GM18511 (cell line): ENCODE measurements around the gene GATC.
"Not testable (repeated sequence)": the region's sequence is repeated elsewhere in the genome, so short reads cannot be mapped to it uniquely, and the experiment has no call there.

Source experiments
- ATAC-seq: cut with Tn5 transposase; IDR thresholded peaks from one replicate; pipeline ENCODE4 v1.9.1; 2021; ENCODE audit warnings: mild to moderate bottlenecking, moderate library complexity; ENCODE audit not compliant: unreplicated experiment

Gene GATC

DNA sequence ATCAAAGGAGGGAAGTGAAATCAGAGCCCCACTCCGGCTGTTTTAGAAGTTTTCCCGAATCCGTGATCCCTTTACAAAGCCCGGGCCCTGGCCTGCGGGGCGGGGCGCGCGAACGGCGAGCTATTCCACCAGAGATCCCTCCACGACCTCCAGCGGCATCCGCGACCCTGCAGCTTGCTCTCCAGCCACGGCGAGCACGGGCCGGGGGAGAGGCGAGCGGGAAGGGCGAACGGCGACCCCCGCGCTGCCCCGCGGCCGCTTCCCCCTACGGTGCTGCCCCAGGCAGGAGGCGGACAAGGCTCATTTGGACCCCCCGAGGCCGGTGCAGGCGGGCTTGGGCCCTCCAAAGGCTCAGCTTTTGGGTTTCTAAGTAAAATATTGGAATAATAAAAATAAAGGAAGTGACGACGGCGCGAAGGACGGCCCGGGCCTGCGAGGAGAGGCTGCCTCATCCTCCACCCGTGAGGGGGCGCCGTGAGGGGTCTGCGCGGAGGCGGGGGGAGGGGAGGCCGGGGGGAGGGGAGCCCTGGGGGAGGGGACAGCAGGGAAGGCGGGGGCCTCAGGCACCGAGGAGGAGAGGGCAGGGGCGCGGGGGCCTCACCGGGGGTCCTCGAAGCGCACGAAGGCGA lies 22.7 kb downstream of the GATC start:
- ATAC-seq, result peak; percentile 34

DNA sequence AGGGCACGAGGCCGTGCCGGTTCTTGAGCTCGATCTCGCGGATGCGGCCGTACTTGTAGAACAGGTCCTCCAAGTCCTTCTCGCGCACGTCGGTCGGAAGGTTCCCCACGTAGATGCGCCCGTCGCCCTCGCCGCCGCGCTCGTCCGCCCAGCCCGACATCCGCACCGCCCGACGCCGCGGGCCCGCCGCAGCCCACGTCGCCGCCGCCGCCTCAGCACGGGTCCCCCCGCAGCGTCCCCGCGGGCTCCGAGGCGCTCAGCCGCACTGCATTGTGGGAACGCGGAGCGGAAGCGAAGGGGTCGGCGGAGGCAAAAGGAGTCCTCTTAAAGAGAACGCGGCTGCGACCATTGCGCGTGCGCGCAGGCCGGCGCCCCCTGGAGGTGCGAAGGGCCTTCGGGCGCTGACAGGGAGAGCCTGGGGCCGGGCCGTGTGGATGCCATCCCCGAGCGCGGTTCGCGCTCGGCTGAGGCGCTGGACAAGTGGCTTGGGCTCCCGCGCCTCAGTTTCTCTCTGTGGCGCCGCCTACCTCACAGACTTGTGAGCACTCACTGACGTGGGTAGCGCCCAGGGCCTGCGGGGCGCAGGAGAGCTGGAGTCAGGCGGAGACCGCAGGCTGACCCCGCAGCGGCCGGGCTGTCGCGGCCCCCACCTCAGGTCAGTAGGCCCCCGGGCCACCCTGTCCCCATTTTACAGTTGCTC lies 23.4 kb downstream of the GATC start, which contains the start of gene SRSF9:
TSS of gene SRSF9 (minus strand) at position 299 of the 700 bp plus-strand sequence. CDS start at position 160, 139 bp downstream.
- peak; percentile 92 for ATAC-seq

DNA sequence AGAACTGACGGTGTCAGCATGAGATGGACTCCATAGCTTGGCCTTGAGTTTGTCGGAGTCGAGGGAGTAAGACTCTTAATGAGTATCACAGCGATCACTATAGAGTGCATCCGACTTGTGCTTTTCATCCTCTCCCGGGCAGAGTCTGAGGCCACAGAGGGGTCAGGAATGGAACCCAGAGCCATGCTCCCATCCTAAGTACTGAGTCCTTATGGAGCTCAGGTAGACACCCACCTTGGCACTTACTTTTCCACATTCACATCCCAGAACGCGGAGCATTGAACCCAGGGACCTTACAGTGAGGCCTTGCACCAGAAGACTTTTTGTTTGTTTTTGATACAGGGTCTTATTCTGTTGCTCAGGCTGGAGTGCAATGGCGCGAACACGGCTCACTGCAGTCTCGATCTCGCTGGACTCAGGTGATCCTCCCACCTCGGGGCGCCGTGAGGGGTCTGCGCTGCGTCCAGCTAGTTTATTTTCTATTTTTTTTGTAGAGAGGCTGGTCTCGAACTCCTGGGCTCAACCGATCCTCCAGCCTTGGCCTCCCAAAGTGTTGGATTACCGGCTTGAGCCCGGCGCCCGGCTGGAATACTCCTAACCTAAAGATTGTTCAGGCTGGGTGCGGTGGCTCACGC lies 24.0 kb downstream of the GATC start:
- ATAC-seq, result peak; percentile 14

DNA sequence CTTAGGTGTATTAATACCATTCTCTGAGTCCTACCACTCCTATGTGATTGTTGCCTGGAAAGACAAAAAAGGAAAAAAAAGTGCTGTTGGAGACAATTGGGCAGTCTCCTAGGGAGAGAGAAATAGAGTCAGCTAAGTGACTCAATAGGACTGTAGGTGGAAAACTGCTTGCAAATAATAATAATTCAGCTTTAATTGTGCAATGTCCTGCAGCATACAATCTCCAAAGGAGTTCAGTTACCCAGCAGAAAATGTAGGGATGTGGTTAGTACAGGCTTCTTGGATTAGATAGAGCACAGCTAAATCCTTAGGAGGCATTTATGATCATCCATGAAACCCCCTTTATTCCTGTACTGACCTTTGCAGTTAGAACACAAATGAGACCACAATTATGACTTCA lies 26.3 kb downstream of the GATC start:
- ATAC-seq, result no peak

DNA sequence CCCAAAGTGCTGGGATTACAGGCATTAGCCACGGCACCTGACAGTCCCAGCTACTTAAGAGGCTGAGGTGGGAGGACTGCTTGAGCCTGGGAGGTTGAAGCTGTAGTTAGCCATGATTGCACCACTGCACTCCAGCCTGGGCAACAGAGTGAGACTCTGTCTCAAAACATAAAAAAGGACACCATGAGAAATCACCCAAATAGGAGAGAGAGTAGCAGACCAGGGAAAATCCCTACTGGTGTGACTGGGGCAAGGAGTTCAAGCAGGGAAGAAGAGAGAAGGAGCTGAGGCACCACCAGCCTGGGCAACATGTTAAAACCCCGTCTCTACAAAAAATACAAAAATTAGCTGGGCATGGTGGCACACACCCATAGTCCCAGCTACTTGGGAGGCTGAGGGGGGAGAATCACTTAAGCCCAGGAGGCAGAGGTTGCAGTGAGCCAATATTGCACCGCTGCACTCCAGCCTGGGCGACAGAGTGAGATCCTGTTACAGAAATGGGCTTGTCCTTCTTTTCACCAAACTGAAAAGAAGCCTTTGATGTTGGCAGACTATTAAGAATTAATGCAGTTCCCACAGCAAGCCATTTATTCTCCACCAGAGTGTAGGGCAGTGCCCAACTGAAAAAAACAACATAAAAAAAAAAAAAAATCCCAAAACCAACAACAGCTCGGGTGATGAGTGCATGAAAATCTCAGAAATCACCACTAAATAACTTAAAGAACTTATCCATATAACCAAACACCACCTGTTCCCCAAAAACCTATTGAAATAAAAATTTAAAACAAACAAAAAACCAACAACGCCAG lies 27.8 kb downstream of the GATC start:
- no peak for ATAC-seq

DNA sequence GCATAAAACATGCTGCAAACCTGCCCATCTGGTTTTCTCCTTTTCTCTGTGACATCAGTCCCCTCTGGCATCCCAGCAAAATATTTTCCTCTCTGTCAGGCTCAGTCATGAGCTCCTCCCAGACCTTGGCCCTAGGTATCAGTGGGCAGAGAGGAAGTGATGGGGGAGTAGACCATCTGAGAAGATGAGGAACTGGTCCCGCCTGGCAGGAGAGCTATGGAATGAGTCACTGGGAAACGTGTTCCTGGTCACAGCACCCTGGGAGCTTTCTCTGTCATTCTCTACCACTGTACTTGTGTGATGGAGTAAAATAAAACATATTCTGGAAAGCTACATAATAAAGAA lies 28.3 kb downstream of the GATC start:
- ATAC-seq, result no peak

DNA sequence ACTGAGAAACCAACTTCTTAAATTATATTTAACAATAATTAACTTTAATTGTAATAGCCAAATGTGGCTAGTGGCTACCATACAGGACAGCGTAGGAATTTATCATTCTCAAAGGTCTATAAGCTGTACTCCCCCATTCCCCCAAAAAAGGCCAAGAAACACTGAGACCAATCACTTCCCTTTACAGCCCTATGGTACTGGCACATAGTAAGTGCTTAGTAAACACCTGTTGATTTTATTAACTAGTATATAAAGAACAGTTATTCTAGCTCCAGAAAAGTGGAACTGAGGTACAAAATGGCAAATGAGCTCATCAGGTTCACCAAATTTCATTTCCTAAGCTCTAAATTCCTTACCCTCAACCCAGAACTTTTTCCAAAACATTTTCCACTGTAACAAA lies 29.4 kb downstream of the GATC start:
- no peak for ATAC-seq

DNA sequence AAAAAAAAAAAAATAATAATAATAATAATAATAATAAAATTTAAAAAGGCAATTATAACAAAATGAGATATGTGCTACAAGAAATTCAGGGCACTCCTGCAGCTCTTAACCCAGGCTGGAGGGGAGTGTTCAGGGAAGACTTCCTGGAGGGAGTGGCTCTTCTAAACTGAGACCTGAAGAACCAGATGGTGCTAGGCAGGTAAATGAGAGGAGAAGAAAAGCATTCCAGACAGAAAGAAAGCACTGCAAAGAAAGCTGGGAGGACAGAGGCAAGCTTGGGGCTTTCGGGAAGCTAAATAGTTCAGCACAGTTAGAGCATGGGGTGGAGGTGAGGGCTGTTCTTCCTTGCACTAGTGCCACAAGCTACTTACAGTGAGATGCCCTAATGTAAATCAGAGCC lies 33.2 kb downstream of the GATC start:
- no peak for ATAC-seq

DNA sequence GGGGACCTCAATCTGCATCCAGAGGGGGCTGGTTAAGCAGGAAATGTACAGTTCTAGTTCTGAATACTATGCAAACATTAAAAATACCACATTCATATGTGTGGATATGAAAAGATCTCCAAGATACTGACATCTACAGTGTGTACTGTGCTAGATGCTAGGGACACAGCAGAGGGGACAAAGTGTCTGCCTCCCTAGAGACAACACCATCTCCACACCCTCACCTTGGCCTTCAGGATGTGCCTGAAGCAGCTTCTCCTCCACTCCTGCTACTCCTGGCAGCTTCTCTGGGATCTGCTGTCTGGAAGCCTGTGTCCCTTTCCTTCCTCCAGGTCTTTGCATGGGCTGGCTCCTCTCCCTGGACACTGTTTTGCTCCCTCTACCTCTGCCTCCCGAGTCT lies 34.0 kb downstream of the GATC start:
- no peak for ATAC-seq

DNA sequence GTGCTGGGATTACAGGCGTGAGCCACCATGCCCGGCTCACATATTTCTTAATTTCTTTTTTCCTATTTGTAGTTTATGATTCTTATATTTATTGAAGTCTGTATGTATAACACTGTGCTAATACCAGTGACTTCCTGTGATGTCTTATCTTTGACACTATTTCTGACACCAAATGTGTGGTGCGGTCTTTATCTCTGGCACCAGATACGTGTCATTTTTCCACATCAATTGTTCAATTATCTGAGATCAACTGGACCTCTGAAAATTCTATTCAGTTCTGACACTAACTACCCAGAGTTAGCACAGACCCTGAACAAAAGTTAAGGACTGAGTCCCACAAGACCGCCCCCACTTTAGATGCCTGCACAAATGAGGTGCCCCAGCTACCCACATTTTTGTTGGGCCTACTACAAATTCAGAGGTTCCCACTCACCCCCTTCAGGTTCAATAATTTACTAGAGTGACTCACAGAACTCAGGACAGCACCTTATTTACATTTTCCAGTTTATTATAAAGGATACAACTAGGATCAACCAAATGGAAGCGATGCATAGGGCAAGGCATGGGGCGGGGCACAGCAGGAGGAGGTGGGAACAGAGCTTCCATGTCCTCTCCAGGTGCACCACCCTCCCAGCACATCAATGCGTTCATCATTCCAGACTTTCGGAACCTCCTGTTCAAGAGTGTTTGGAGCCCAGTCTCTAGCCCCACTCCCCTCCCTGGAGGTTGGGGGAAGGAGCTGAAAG lies 35.0 kb downstream of the GATC start:
- ATAC-seq, result no peak

DNA sequence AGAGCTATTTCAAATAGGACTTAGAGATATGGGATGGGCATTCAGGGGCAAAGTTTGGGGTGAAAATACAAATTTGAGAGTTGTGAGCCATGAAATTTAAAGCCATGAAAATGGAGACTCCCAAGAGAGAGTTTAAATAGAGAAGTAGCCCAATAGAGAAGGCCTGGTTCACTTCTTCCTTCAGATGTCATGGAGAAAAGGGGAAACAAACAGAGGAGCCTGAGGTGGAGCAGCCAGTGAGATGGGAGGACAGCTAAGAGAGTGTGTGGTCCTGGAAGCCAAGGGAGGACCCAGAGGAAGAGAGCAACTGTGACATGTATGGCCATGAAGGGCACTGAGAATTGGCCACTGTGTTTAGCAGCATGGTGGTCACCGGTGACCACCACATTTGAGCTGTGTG lies 37.4 kb downstream of the GATC start:
- no peak for ATAC-seq

DNA sequence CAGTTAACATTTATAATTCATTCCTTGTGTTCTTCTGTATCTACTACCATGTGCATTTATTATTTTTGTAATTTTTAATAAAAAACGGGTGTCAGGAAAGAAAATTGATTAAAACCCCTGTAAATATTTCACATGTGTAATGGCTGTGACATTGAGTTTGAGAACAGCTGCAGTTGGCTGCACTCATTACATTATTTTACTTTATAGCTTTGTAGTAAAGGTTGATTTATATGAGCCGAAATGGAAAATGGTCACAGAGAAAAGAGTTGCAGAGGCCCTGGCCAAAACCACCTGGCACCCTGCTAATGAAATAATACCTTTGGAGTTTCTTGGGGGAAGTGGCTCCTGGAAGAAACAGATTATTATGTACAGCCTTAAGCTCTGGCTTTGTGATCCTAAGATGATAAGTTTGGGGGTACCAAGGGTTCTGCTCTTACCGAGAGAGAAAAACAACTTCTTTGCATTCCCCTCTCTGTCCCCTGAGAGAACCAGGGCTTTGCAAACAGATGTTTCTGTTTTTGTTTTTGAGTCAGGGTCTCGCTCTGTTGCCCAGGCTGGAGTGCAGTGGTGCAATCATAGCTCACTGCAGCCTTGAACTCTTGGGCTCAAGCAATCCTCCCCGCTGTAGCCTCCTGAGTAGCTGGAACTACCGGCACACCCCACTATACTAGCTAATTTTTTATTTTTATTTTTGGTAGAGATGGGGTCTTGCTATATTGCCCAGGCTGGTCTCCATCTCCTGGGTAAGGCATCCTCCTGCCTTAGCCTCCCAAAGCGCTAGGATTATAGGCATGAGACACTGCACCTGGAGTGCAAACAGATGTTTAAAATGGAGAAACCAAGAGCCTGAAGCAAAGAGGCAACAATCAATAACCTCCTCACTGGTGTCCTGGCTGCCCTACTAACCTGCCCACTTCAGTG lies 40.0 kb downstream of the GATC start:
- ATAC-seq, result no peak

DNA sequence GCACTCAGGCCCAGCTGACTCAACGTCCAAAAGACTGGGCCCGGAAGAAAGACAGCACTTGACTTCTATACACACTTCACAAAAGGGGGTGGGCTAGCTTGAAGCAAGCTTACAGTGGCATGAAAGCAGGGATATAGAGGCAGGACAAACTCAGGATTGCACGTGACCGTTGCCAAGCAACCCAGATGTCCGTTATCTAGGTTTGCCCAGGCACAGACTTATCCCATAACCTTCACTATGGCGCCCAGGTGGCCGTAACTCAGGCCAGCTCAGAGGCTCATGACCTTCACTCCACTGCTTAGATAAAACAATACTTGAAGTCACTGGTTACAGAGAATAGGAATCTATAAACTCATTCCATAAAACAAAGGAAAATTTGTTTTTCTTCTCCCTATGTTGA lies 41.3 kb downstream of the GATC start:
- not testable (repeated sequence) for ATAC-seq

DNA sequence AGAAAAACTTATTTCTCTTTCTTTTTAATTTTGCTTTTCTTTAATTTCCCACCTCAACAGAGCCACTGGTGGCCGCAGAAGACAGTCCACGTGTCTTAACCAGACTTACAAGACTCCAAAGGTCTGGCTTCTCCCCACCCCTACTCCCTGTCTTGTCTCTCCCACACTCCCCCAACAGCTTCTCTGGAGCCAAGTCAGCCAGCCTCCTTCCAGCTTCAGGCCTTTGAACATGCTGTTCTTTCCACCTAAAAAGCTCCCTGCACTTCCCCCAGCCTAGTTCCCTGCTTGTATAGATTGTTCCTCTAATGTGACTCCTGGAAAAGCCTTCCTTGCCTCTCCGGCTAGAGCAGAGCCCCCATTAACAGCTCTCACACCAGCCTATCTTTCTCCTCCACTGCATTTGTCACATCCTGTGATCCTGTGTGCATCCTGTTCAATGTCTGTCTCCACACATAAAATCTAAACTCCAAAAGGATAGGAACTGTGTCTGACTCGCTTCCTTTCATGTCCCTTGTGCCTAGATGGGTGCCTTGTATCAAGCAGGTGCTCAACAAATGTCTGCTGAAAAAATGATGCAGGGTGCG lies 41.9 kb downstream of the GATC start:
- no peak for ATAC-seq

DNA sequence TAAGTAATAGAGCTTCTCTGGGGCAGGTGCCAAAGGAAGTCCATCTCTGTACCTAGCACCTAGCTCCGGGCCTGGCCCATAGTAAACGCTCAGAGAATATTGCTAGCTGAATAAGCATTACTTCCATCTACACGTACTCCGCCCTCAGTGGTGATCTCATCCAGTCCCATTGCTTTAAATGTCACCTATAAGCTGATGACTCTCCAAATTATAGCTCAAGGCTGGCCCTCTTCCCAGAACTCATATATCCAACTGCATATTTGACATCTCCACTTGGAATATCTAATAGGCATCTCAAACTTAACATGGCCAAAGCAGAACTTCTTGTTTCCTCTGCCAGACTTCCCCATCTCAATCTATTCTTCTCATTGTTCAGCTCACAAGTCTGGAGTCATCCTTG lies 42.8 kb downstream of the GATC start:
- ATAC-seq, result no peak

DNA sequence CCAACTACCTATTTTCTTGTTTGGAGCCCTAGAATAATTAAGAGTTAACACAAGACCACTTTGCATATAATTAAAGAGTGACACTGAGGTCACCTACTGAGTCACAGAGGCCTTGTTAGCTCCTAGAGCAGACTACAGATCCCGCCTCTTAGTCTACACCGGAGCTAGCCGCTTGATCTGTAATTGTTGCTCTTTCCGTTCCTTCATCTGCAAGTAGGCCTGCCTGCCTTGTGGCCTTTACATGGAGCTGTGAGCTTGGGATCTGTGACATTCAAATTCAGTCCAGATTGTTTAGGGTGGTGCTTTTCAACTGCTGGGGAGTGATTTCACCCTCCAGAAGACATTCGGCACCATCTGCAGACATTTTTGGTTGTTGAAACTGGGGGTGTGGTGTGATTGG lies 44.1 kb downstream of the GATC start:
- no peak for ATAC-seq

DNA sequence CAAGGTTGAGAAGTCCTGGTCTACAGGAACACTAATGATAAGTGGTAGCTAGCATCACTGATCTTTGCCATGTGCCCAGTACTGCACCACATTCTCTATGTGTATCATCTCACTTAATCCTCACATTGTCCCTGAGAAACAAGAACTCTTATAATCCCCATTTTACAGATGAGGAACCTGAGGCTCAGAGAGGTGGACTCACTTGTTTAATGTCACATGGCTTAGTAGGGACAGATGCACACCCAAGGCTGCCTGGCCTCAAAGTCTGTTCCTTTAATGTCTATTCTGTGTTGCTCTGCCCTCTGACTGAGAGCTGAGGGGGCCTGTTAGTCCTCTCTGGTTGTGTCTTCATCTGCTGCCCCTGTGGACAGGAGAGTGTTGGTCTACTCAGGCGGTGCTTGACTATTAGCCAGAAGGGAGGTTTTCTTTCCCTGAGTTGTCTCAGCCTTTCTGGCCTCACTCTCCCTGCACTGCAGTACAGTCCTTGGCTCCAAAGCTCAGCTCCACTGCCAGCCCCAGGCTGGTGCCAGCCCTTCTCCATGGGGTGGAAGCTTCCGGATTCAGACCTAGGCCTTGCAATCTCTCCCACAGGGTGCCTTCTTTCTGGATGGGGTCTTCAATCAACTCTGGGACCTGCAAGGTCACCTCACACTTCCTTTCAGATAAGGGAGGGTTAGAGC lies 44.7 kb downstream of the GATC start:
- no peak for ATAC-seq

DNA sequence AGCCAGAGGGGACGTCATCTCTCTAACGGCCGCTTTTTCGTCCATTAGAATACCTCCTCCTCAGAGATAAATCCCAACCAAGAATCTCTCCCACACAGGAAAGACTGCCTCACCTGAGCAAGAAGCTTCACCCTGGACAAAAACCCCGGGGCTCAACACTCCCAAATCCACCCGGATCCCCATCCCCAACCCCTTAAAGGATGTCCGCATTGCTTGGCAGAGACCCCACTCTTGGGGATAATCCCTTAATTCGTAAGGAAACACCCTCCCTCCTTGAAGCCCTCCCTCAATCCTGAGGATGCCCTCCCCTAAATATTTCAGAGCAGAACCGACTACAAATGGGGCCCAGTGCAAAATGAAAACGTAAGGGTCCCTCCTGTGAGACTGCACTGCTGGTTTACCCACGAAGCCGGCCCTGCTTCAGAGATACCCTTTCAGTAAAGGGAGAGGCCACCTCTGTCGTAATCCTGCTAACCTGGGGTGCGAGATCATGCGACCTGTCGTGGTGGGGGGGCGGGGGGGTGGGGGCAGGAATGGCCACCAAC lies 49.0 kb downstream of the GATC start:
- ATAC-seq, result peak; percentile 12
